ENCODE results near the gene COA8.

Gene COA8

GRCh38 chr14:103549361-103550311 is 13.1 kb upstream of the COA8 start:
- no peak for DNase-seq

GRCh38 chr14:103550451-103551337 is 12.1 kb upstream of the COA8 start:
- DNase-seq = no peak

- no peak for DNase-seq
These were observed 11.4 kb upstream of the COA8 start for GRCh38 chr14:103551338-103551762.

GRCh38 chr14:103552011-103552845 is 10.5 kb upstream of the COA8 start:
- DNase-seq = no peak

DNA sequence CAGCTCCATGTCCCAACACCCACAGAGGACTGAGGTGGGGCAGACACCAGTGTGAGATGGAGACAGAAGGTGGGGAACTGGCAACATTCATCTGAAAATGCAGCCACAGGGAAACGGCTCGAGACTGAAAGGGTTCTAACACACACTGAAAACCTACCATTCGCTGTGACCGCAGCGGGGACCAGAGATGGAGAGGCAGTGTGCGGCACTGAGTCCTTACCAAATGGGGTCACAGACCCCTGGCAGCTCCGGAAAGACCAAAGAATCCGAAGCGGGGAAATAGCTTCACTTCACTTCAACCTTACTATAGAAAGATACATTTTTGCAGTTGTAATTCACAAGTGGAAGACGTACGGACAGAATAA is 9.9 kb upstream of the COA8 start:
- DNase-seq = no peak

GRCh38 chr14:103555559-103556337 is 7.0 kb upstream of the COA8 start:
- no peak for DNase-seq

DNA sequence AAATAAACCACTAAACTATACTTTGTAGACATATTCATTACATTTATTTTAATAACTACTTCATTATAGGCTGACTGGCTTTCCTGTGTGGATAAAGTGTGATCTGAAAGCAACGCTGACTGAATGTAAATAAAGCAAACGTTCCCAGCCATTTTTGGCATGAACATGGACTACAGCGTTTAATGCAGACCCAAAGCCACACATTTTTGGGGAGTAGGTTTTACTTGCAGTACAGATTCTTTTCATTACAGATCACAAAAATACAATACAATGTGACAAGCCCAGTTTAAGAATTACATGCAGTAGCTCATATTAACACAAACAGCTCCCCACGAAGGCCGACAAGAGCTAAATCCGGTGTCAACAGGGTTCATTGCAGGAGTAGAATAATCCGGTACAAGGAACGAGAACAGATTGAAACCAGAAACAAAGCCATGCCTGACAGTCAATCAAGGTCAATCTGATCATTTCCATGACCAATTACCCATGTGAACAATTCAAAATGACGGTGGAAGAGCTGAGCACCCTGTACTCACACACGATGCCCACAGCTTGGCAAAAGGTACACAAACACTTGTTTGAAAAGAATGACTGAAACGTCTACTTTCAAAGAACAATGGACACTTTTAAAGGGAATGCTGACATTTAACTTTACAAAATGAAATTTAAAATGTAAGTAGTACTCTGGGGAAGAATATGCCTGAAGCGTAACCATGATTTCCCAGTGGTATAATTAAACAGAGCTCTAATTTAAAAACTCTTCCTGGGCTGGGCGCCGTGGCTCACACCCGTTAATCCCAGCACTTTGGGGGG is 5.6 kb upstream of the COA8 start:
- no peak for DNase-seq

DNA sequence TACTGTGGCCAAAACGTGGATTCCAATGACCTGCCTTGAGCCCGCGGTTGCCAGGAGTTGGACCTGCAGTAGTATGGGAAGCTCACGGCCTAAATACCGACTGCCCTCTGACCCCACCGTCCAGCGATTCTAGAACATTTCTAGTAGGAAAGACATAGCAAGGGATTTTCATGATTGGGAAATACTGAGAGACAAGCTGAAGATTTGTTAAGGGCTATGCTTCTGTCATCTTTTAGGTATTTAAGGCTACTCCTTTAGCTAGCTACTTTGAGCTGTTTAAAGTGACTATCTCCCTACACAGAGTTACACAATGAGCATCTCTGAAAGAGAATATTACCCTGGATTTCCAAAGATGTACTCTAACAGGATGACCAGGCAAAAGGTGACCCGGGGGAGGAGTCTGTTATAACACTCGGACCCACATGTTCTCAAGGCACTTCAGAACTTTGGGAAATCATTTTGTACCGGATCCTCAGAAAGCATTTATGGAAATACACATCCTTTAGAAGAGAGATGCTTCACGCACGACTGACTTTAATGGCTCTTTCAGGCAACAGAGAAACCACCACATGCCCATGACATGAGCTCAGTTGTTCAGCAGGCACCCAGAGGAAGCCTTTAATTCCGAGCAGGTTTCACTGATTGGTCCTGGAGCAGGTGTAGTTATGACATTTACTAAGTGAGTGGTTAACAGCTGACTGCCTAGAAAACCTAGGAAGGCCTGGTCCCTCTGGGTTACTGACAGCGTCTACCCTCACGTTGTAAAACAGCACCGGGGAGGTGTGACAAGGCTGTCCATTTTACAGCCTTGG is 4.5 kb upstream of the COA8 start:
- DNase-seq = no peak

- DNase-seq = no peak
These were observed 3.0 kb upstream of the COA8 start for GRCh38 chr14:103559766-103560165.

DNA sequence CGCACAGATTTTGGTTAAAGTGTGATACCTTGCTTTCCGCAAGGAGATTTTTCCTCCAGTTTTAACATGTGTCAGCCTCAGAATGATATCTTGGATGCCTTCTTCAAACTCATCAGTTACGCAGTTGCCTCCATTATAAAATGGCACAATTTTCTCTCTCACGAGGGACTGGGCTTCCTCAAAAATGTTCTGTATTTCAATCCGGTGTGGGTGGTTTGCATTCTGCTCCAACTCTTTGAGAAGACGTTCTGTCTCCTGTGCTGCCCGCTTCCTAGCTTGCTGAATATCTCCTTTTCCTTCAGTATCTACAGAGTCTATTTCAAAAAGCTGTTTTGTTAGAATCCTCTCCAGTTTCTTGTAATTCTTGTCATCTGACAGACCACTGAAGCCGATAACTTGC is 2.1 kb upstream of the COA8 start:
- no peak for DNase-seq

GRCh38 chr14:103561381-103562178 is 1.2 kb upstream of the COA8 start:
- DNase-seq = no peak

- no peak for DNase-seq
These were observed 656 bp upstream of the COA8 start for GRCh38 chr14:103562179-103562428.

- no peak for DNase-seq
These were observed 463 bp downstream of the COA8 start for GRCh38 chr14:103563226-103563620.

- DNase-seq = no peak
These were observed 1.2 kb downstream of the COA8 start for GRCh38 chr14:103563844-103564505.

- DNase-seq = no peak
These were observed 6.2 kb downstream of the COA8 start for GRCh38 chr14:103568952-103569351.

- DNase-seq = no peak
These were observed 6.6 kb downstream of the COA8 start for GRCh38 chr14:103569408-103569807.

DNA sequence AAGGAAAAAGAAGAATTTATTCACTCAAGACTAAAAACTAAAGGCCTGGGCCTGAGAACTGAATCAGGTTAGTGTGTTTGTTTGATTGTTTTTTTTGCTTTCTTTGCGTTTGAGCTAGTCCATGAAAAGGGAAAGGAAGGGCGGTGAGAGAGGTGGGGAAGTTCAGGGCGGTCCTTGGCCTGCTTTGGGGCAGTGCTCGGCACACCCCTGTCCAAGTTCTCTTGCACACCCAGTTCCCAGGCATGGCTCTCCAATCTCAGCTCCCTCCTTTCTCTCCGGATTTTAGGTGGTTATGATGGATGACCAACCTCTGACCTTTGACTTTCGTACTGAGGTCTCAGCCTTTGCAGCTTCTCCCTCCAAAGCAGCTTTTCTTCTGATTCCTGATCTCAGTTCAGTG is 11.3 kb downstream of the COA8 start:
- no peak for DNase-seq

DNA sequence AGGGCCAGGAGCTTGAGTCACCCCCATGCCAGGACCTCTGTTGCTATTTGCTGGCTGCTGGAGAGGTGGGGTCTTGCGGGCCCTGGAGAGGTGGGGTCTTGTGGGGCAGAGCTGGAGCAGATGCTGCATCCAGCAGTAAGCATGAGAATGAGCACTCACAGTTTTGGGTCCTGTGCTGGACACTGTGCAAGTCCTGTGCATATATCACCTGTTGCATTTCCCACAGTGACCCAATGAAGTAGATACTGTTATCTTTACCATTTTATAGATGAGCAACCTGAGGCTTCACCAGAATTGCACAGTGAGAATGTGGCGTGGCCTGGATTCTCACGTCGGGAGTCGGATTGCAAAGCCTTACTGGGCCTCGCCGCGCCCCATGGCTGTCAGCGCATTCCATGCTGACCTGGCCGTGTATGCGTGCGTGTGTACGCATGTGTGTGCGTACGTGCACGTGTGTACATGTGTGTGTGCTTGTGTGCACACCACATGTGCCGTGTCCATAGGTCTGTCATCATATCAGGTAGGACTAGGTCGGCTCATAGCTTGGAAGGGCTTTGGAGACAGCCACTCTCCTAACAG is 12.0 kb downstream of the COA8 start:
- DNase-seq = no peak
